SK-N-SH (cell line): Measurements from ENCODE around the gene IPMK. TPM values are rescaled to one million over a fixed set of nuclear protein-coding genes. Genes with fewer than 3 reads are reported as not detected.

Experiments used
- CTCF ChIA-PET: fragments of 300-600, 350-600 bp; formaldehyde crosslinking; extraction: SDS; loops from one replicate; lab custom pipeline; 2021; lab: Yijun Ruan, JAX
- POLR2A ChIA-PET: fragments of 350-600 bp; sonication (Branson Sonifier 250); formaldehyde crosslinking; extraction: SDS; loops from one replicate; lab custom pipeline; 2020; ENCODE audit warnings: antibody characterized with exemption, inconsistent platforms; lab: Yijun Ruan, JAX
- DNase-seq: peaks from one replicate; pipeline ENCODE4 v3.0.0; 2012
- H2AFZ ChIP-seq: fragments of 200-600 bp; sonication (generic); 2 replicates; pipeline ENCODE4 v1.8.1; 2016; ENCODE audit warnings: antibody characterized with exemption, mild to moderate bottlenecking, low read depth
- H3F3A ChIP-seq: fragments of 200-600 bp; sonication (generic); replicated peaks from 2 replicates; pipeline ENCODE3; 2016; ENCODE audit warnings: antibody characterized with exemption, mild to moderate bottlenecking; ENCODE audit not compliant: insufficient read depth
- H3K27ac ChIP-seq, 2 experiments: fragments of 200-500 bp in 1 of 2; fragments of 200-600 bp in 1 of 2; sonication (Bioruptor generic) in 1 of 2; sonication (generic), shearing (Covaris generic) in 1 of 2; 2 replicates each; pipeline versions ENCODE4 v1.5.1 to v1.6.1; 2014 to 2016; ENCODE audit warnings: low read depth in 2 of 2, inconsistent platforms in 1 of 2, low read length in 1 of 2, mild to moderate bottlenecking in 1 of 2, mixed read lengths in 1 of 2
- H3K27me3 ChIP-seq: fragments of 200-600 bp; sonication (generic), shearing (Covaris generic); 2 replicates; pipeline ENCODE4 v1.6.1; 2016; ENCODE audit warnings: mixed run types; ENCODE audit not compliant: insufficient read depth
- H3K36me3 ChIP-seq, 2 experiments: fragments of 200-500 bp in 1 of 2; fragments of 200-600 bp in 1 of 2; sonication (Bioruptor generic) in 1 of 2; sonication (generic) in 1 of 2; replicated peaks in 1 of 2; 2 replicates each; pipeline versions ENCODE3 to v1.5.1; 2014 to 2016; ENCODE audit warnings: low read length in 1 of 2, mild to moderate bottlenecking in 1 of 2; ENCODE audit not compliant: insufficient read depth in 2 of 2, control insufficient read depth in 1 of 2
- H3K4me1 ChIP-seq, 2 experiments: fragments of 200-500 bp in 1 of 2; fragments of 200-600 bp in 1 of 2; sonication (Bioruptor generic) in 1 of 2; sonication (generic), shearing (Covaris generic) in 1 of 2; 2 replicates each; pipeline versions ENCODE4 v1.5.1 to v1.6.1; 2014 to 2016; ENCODE audit warnings: low read depth in 1 of 2, low read length in 1 of 2, mixed run types in 1 of 2; ENCODE audit not compliant: insufficient read depth in 2 of 2, control insufficient read depth in 1 of 2
- H3K4me2 ChIP-seq: fragments of 200-600 bp; sonication (generic), shearing (Covaris generic); 2 replicates; pipeline ENCODE4 v1.6.1; 2017; ENCODE audit warnings: mixed run types
- H3K4me3 ChIP-seq, 2 experiments: fragments of 200-500 bp in 1 of 2; fragments of 200-600 bp in 1 of 2; sonication (Bioruptor generic) in 1 of 2; sonication (generic), shearing (Covaris generic) in 1 of 2; 2 replicates each; pipeline versions ENCODE4 v1.5.1 to v1.8.1; 2014 to 2016; ENCODE audit warnings: low read depth in 2 of 2, inconsistent platforms in 1 of 2, low read length in 1 of 2, mild to moderate bottlenecking in 1 of 2, mixed read lengths in 1 of 2, moderate library complexity in 1 of 2
- H3K79me2 ChIP-seq: fragments of 200-600 bp; sonication (generic); 2 replicates; pipeline ENCODE4 v1.8.1; 2017; ENCODE audit warnings: mild to moderate bottlenecking; ENCODE audit not compliant: insufficient read depth
- H3K9ac ChIP-seq: fragments of 200-600 bp; sonication (generic); 2 replicates; pipeline ENCODE4 v1.6.1; 2017; ENCODE audit warnings: mixed run types
- H3K9me2 ChIP-seq: fragments of 200-600 bp; sonication (generic); 2 replicates; pipeline ENCODE4 v1.6.1; 2017; ENCODE audit warnings: mixed run types
- H3K9me3 ChIP-seq: fragments of 200-600 bp; sonication (generic); 2 replicates; pipeline ENCODE4 v1.6.1; 2017; ENCODE audit warnings: mixed run types, mild to moderate bottlenecking, moderate library complexity
- H4K20me1 ChIP-seq: fragments of 200-600 bp; sonication (generic); 2 replicates; pipeline ENCODE4 v1.6.1; 2017; ENCODE audit warnings: mild to moderate bottlenecking, mixed run types; ENCODE audit not compliant: insufficient read depth
- CHD2 ChIP-seq: fragments of 150-350 bp; IDR thresholded peaks from 2 replicates; pipeline ENCODE4 v1.6.1; 2018; ENCODE audit warnings: low read length; ENCODE audit not compliant: partially characterized antibody
- ELF1 ChIP-seq: IDR thresholded peaks from 2 replicates; pipeline ENCODE4 v1.4.0; 2012
- FOSL2 ChIP-seq: IDR thresholded peaks from 2 replicates; pipeline ENCODE4 v1.4.0; 2012; ENCODE audit warnings: low read depth, mild to moderate bottlenecking, moderate library complexity, borderline replicate concordance
- FOXJ3 ChIP-seq: sonication (generic); formaldehyde crosslinking; IDR thresholded peaks from 2 replicates; pipeline ENCODE4 v1.5.1; 2020; ENCODE audit warnings: mild to moderate bottlenecking, missing genetic modification reagents
- FOXM1 ChIP-seq: IDR thresholded peaks from 2 replicates; pipeline ENCODE4 v1.4.0; 2012; ENCODE audit warnings: low read depth, mild to moderate bottlenecking
- GABPA ChIP-seq: IDR thresholded peaks from 2 replicates; pipeline ENCODE4 v1.4.0; 2012; ENCODE audit warnings: low read depth, mild to moderate bottlenecking
- IRF3 ChIP-seq: fragments of 150-350 bp; IDR thresholded peaks from 2 replicates; pipeline ENCODE4 v1.6.1; 2016; ENCODE audit warnings: mild to moderate bottlenecking, low read depth, low read length
- JUND ChIP-seq: IDR thresholded peaks from 2 replicates; pipeline ENCODE4 v1.4.0; 2012
- MAX ChIP-seq: IDR thresholded peaks from 2 replicates; pipeline ENCODE4 v1.4.0; 2012; ENCODE audit warnings: low read depth
- NFIC ChIP-seq: IDR thresholded peaks from 2 replicates; pipeline ENCODE4 v1.4.0; 2012; ENCODE audit warnings: borderline replicate concordance
- NRF1 ChIP-seq: IDR thresholded peaks from 2 replicates; pipeline ENCODE4 v1.6.1; 2012; ENCODE audit warnings: low read depth, mild to moderate bottlenecking, low read length
- POLR2AphosphoS5 ChIP-seq: IDR thresholded peaks from 2 replicates; pipeline ENCODE4 v1.6.1; 2012; ENCODE audit warnings: low read depth, low read length
- RAD21 ChIP-seq: IDR thresholded peaks from 2 replicates; pipeline ENCODE4 v1.6.1; 2012; ENCODE audit warnings: mild to moderate bottlenecking, low read length
- REST ChIP-seq: IDR thresholded peaks from 2 replicates; pipeline ENCODE4 v1.6.1; 2012; ENCODE audit warnings: mild to moderate bottlenecking, low read depth, low read length, moderate library complexity
- RFX5 ChIP-seq: IDR thresholded peaks from 2 replicates; pipeline ENCODE4 v1.6.1; 2012; ENCODE audit warnings: mild to moderate bottlenecking, improper control_type of control experiment, low read length
- TAF1 ChIP-seq: IDR thresholded peaks from 2 replicates; pipeline ENCODE4 v1.6.1; 2012; ENCODE audit warnings: low read depth, mild to moderate bottlenecking, low read length, moderate library complexity, borderline replicate concordance
- TCF12 ChIP-seq: IDR thresholded peaks from 2 replicates; pipeline ENCODE4 v1.4.0; 2012
- TEAD4 ChIP-seq: IDR thresholded peaks from 2 replicates; pipeline ENCODE4 v1.4.0; 2012; ENCODE audit warnings: mild to moderate bottlenecking, borderline replicate concordance; ENCODE audit not compliant: insufficient read depth
- USF2 ChIP-seq: fragments of 150-350 bp; IDR thresholded peaks from 2 replicates; pipeline ENCODE4 v1.6.1; 2017; ENCODE audit warnings: antibody characterized with exemption, low read length, low read depth, borderline replicate concordance
- YY1 ChIP-seq: IDR thresholded peaks from 2 replicates; pipeline ENCODE4 v1.4.0; 2012; ENCODE audit warnings: low read depth, mild to moderate bottlenecking
- ZBTB33 ChIP-seq: IDR thresholded peaks from 2 replicates; pipeline ENCODE4 v1.4.0; 2012; ENCODE audit warnings: low read depth, borderline replicate concordance
- WGBS: methylation state at CpG from one replicate; pipeline ENCODE4 v1.1.6; 2017; ENCODE audit warnings: low lambda C conversion rate; 5-methylcytosine and 5-hydroxymethylcytosine counted together
- polyA plus RNA-seq, 3 experiments: library from polyadenylated mRNA; depleted of rRNA; stranded (reverse); fragments of >200 nt; gene quantifications; 2 replicates each; pipeline ENCODE4 v1.2.3, GENCODE V29; 2012

The IPMK gene
- polyA plus RNA-seq, 1 of the 3 experiments (the other 2 are of a cell fraction): 0.71 TPM

- TF ChIP-seq RFX5 (no peak), TEAD4 (no peak), JUND (no peak), CHD2 (no peak), GABPA (no peak), MAX (no peak)
These were observed 61.4 kb downstream of the IPMK start (continued) for GRCh38 chr10:58206251-58206650.

GRCh38 chr10:58201704-58202103 lies 66.0 kb downstream of the IPMK start:
- 95% methylated on average over 2 of the region's 2 CpGs for WGBS
- POLR2A ChIA-PET: no interaction called here
- H3K27me3 ChIP-seq: no peaks in the 10 kb centered on the region

More at GRCh38 chr10:58201704-58202103, 66.0 kb downstream of the IPMK start:
- CTCF ChIA-PET: interaction anchor here (0.9 to 1.9 kb wide), 4 partner anchors 14 to 98 kb away, joined by 3 to 7 read pairs (median 6); no protein-coding TSS in a partner anchor
- Histone ChIP-seq H3K9me2 (no peaks in the 10 kb centered on the region), H3K79me2 (no peaks in the 10 kb centered on the region), H3F3A (no peaks in the 10 kb centered on the region), H3K4me2 (no peak overlapping the region), H3K4me3 (no peak overlapping the region), H3K9ac (no peak overlapping the region), H3K27ac (no peak overlapping the region), H2AFZ (no peak overlapping the region), H3K9me3 (no peaks in the 10 kb centered on the region), H3K36me3 (peaks cover 3 to 8% of the 10 kb centered on the region in 2 experiments), H4K20me1 (no peaks in the 10 kb centered on the region), H3K4me1 (no peaks in the 10 kb centered on the region; a peak in 1 of 4 replicates)
- TF ChIP-seq REST (no peak), NFIC (no peak), FOXM1 (no peak), GABPA (no peak), YY1 (no peak), TAF1 (no peak), FOXJ3 (CRISPR knock-in tag) (no peak), RAD21 (no peak), ZBTB33 (no peak), MAX (no peak), NRF1 (no peak), USF2 (no peak), POLR2AphosphoS5 (no peak), FOSL2 (no peak), JUND (no peak), ELF1 (no peak), RFX5 (no peak), TCF12 (no peak), IRF3 (no peak), CHD2 (no peak)
- no peak for DNase-seq
